Panc1 (cell line): Measurements from ENCODE around the gene MACROD2. TPM values are rescaled to one million over a fixed set of nuclear protein-coding genes. Genes with fewer than 3 reads are reported as not detected.

Experiments used
- ATAC-seq: fragments of 200-7000 bp; cut with Tn5 transposase; 2 replicates; pipeline ENCODE4 v1.9.1; 2020; ENCODE audit warnings: mild to moderate bottlenecking, moderate library complexity
- BruUV-seq: library from RNA; stranded (reverse); fragments of 400-500 nt; replicated peaks from 2 replicates; lab custom pipeline; 2021; lab: Mats Ljungman, UMichigan
- CTCF ChIA-PET: fragments of 300-600 bp; sonication (Branson Sonifier 250); formaldehyde crosslinking; loops from one replicate; lab custom pipeline; 2022; ENCODE audit warnings: antibody characterized with exemption; lab: Charles Lee
- POLR2A ChIA-PET: fragments of 300-600 bp; sonication (Branson Sonifier 250); formaldehyde crosslinking; loops from one replicate; lab custom pipeline; 2022; ENCODE audit warnings: antibody characterized with exemption; lab: Charles Lee
- DNase-seq: peaks from one replicate; pipeline ENCODE4 v3.0.0-alpha.2; 2010; ENCODE audit warnings: low read depth, low spot score
- H3K27ac ChIP-seq: 2 replicates; pipeline ENCODE4 v1.5.1; 2011; ENCODE audit warnings: mild to moderate bottlenecking, low read length, inconsistent platforms
- H3K27me3 ChIP-seq: fragments of 200-500 bp; sonication (Bioruptor generic); 2 replicates; pipeline ENCODE4 v1.6.0; 2014; ENCODE audit warnings: low read length, inconsistent platforms; ENCODE audit not compliant: control insufficient read depth, insufficient read depth
- H3K36me3 ChIP-seq: fragments of 200-500 bp; sonication (Bioruptor generic); 2 replicates; pipeline ENCODE4 v1.5.1; 2014; ENCODE audit warnings: inconsistent platforms, mild to moderate bottlenecking, low read length, moderate library complexity; ENCODE audit not compliant: control insufficient read depth, insufficient read depth
- H3K4me1 ChIP-seq: 2 replicates; pipeline ENCODE4 v1.5.1; 2011; ENCODE audit warnings: inconsistent platforms, mild to moderate bottlenecking, low read length, moderate library complexity; ENCODE audit not compliant: control insufficient read depth, insufficient read depth
- H3K4me3 ChIP-seq, 2 experiments: 2 replicates each; pipeline ENCODE4 v1.5.1; 2011 to 2012; ENCODE audit warnings: low read depth in 2 of 2, low read length in 2 of 2, mild to moderate bottlenecking in 2 of 2, inconsistent platforms in 1 of 2, moderate library complexity in 1 of 2
- H3K9me3 ChIP-seq: fragments of 200-500 bp; sonication (Bioruptor generic); 2 replicates; pipeline ENCODE4 v1.5.1; 2014; ENCODE audit warnings: low read depth, mild to moderate bottlenecking, inconsistent platforms, low read length, moderate library complexity; ENCODE audit not compliant: control insufficient read depth, insufficient read depth
- CTCF ChIP-seq: fragments of 450-650 bp; IDR thresholded peaks from 2 replicates; pipeline ENCODE4 v1.5.1; 2017; ENCODE audit warnings: mild to moderate bottlenecking
- POLR2AphosphoS5 ChIP-seq: IDR thresholded peaks from 2 replicates; pipeline ENCODE4 v1.6.1; 2012; ENCODE audit warnings: mild to moderate bottlenecking, low read depth, low read length, moderate library complexity
- REST ChIP-seq, 2 experiments: IDR thresholded peaks; 2 replicates each; pipeline ENCODE4 v1.6.1; 2011 to 2012; ENCODE audit warnings: low read depth in 2 of 2, control low read depth in 1 of 2, low read length in 1 of 2, mild to moderate bottlenecking in 1 of 2, moderate library complexity in 1 of 2; ENCODE audit not compliant: insufficient read depth in 1 of 2
- SIN3A ChIP-seq: IDR thresholded peaks from 2 replicates; pipeline ENCODE4 v1.6.1; 2012; ENCODE audit warnings: low read depth, mild to moderate bottlenecking, low read length, moderate library complexity, borderline replicate concordance; ENCODE audit not compliant: insufficient read depth
- TCF7L2 ChIP-seq: IDR thresholded peaks from 2 replicates; pipeline ENCODE4 v1.6.1; 2011; ENCODE audit warnings: mild to moderate bottlenecking, low read depth, low read length, inconsistent platforms
- in situ Hi-C: cut with HindIII; loops from 2 replicates; pipeline ENCODE4 v1.10.0; 2016; ENCODE audit warnings: low sequenced_read_pairs, low pct_unique_long_range_greater_than_20kb
- intact Hi-C: fragments of 100-400 bp; cut with micrococcal nuclease; formaldehyde crosslinking; loops from one replicate; pipeline ENCODE4 v1.10.0; 2022; ENCODE audit not compliant: unreplicated experiment
- total RNA-seq: library from RNA; stranded (reverse); gene quantifications from one replicate; pipeline ENCODE4 v1.2.1, GENCODE V29; 2021; ENCODE audit not compliant: unreplicated experiment

The MACROD2 gene
- total RNA-seq, 1 experiment from 2014 or later = 1.2 TPM

- BruUV-seq = no TSS peak
- in situ Hi-C loops = no loop called here
Observed at GRCh38 chr20:15039088-15039752, 1043.9 kb downstream of the MACROD2 start.

GRCh38 chr20:15042723-15043122 is 1047.4 kb downstream of the MACROD2 start:
- BruUV-seq = no TSS peak
- Histone ChIP-seq H3K4me1 (no peaks in the 10 kb centered on the region), H3K27ac (no peak overlapping the region), H3K36me3 (no peaks in the 10 kb centered on the region), H3K9me3 (no peaks in the 10 kb centered on the region), H3K4me3 (no peak overlapping the region), H3K27me3 (no peaks in the 10 kb centered on the region)
- intact Hi-C loops (no loop called here), in situ Hi-C loops (no loop called here)
- POLR2A ChIA-PET = no interaction called here
- ATAC-seq (no peak), DNase-seq (no peak)
- no peak for TF ChIP-seq CTCF
- TF ChIP-seq POLR2AphosphoS5 = no peak
- TF ChIP-seq REST (IDR thresholded peaks at IDR 0.05; ENCODE audit: insufficient read depth in 1 of 2, low read depth in 2 of 2, low read length in 1 of 2) = no peak
- no peak for TF ChIP-seq SIN3A
- no peak for TF ChIP-seq TCF7L2
- CTCF ChIA-PET = no interaction called here

More at GRCh38 chr20:15039088-15039752, 1043.9 kb downstream of the MACROD2 start:
- no peak for ATAC-seq
- no peaks in the 10 kb centered on the region for H3K4me1 ChIP-seq
- H3K4me3 ChIP-seq = no peak overlapping the region
- intact Hi-C loops = no loop called here
- H3K27me3 ChIP-seq = no peaks in the 10 kb centered on the region
- no peak for TF ChIP-seq POLR2AphosphoS5
- TF ChIP-seq TCF7L2 = no peak
- TF ChIP-seq CTCF = no peak
- no peak for TF ChIP-seq REST (IDR thresholded peaks at IDR 0.05; ENCODE audit: insufficient read depth in 1 of 2, low read depth in 2 of 2, low read length in 1 of 2)
- TF ChIP-seq SIN3A = no peak
- ChIA-PET CTCF (no interaction called here), POLR2A (no interaction called here)
- DNase-seq = no peak
- no peak overlapping the region for H3K27ac ChIP-seq
- no peaks in the 10 kb centered on the region for H3K9me3 ChIP-seq
- H3K36me3 ChIP-seq = no peaks in the 10 kb centered on the region
